Osteocyte (in vitro differentiated cells): ENCODE data around the gene ZNF687. TPM values are rescaled to one million over a fixed set of nuclear protein-coding genes. Genes with fewer than 3 reads are reported as not detected.
"Not testable (repeated sequence)": the region's sequence is repeated elsewhere in the genome, so short reads cannot be mapped to it uniquely, and the experiment has no call there.

Experiments
- DNase-seq: peaks from one replicate; pipeline ENCODE4 v3.0.0; 2021; ENCODE audit warnings: mixed read lengths; ENCODE audit not compliant: unreplicated experiment; ENCODE audit errors: extremely low spot score
- H3K27ac Mint-ChIP-seq: one replicate; pipeline ENCODE4 v1.8.0; 2021; ENCODE audit warnings: mild to moderate bottlenecking, mixed read lengths; ENCODE audit not compliant: unreplicated experiment
- H3K27me3 Mint-ChIP-seq: one replicate; pipeline ENCODE4 v1.8.0; 2021; ENCODE audit warnings: mixed read lengths; ENCODE audit not compliant: unreplicated experiment
- H3K36me3 Mint-ChIP-seq: one replicate; pipeline ENCODE4 v1.8.0; 2021; ENCODE audit warnings: mixed read lengths; ENCODE audit not compliant: unreplicated experiment
- H3K4me1 Mint-ChIP-seq: one replicate; pipeline ENCODE4 v1.8.0; 2021; ENCODE audit warnings: mixed read lengths; ENCODE audit not compliant: unreplicated experiment
- H3K4me3 Mint-ChIP-seq: one replicate; pipeline ENCODE4 v1.8.0; 2021; ENCODE audit warnings: mild to moderate bottlenecking, moderate library complexity, mixed read lengths; ENCODE audit not compliant: unreplicated experiment
- H3K9me3 Mint-ChIP-seq: one replicate; pipeline ENCODE4 v1.8.0; 2021; ENCODE audit warnings: mixed read lengths; ENCODE audit not compliant: unreplicated experiment
- total RNA-seq: library from RNA; stranded (reverse); gene quantifications from 2 replicates; pipeline ENCODE4 v1.2.1, GENCODE V29; 2021
- TF ChIP-seq, protein P1 (sequence below): fragments of 200-600 bp; sonication (generic); IDR thresholded peaks from 2 replicates; pipeline ENCODE4 v1.5.0; 2021; ENCODE audit warnings: antibody characterized with exemption, mild to moderate bottlenecking, moderate library complexity

The ZNF687 gene
- total RNA-seq, 1 donor from 2014 or later = 25.9 TPM

DNA sequence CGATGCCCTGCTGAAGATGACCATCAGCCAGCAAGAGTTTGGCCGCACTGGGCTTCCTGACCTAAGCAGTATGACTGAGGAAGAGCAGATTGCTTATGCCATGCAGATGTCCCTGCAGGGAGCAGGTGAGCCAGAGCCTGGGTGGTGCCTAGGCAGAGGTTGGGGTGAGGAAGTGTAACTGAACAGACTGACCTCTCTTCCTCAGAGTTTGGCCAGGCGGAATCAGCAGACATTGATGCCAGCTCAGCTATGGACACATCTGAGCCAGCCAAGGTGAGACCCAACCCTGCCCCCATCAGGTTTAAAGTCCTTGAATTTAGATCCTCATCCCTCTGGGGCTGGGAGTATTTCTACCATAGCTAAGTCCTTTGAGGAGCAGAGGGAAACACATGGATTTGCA, 15.8 kb upstream of the ZNF687 start:
- peaks cover 45% of the 10 kb centered on the region for H3K36me3 Mint-ChIP-seq
- no peak overlapping the region for H3K4me3 Mint-ChIP-seq
- H3K27ac Mint-ChIP-seq = no peak overlapping the region
- H3K9me3 Mint-ChIP-seq = no peaks in the 10 kb centered on the region
- no peak for DNase-seq
- TF ChIP-seq, protein P1, sequence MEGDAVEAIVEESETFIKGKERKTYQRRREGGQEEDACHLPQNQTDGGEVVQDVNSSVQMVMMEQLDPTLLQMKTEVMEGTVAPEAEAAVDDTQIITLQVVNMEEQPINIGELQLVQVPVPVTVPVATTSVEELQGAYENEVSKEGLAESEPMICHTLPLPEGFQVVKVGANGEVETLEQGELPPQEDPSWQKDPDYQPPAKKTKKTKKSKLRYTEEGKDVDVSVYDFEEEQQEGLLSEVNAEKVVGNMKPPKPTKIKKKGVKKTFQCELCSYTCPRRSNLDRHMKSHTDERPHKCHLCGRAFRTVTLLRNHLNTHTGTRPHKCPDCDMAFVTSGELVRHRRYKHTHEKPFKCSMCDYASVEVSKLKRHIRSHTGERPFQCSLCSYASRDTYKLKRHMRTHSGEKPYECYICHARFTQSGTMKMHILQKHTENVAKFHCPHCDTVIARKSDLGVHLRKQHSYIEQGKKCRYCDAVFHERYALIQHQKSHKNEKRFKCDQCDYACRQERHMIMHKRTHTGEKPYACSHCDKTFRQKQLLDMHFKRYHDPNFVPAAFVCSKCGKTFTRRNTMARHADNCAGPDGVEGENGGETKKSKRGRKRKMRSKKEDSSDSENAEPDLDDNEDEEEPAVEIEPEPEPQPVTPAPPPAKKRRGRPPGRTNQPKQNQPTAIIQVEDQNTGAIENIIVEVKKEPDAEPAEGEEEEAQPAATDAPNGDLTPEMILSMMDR = no peak
- no peaks in the 10 kb centered on the region for H3K27me3 Mint-ChIP-seq
- no peaks in the 10 kb centered on the region for H3K4me1 Mint-ChIP-seq

DNA sequence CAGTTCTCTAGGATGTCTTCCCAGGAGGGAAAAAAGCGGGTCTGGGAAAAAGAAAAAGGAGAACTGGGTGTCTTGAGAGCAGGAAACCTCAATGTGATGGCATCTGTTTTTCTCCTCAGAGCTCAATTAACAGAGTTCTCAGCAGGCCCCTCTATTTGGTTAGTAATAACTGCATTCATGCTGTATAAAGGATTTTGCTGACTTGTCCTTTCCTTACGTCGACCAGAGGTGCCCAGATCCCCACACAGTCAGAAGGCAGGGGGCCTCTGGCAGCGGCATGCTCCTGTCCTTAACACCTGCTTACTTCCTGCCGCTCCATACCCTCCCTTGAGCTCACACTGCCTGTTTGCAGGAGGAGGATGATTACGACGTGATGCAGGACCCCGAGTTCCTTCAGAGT, 15.3 kb upstream of the ZNF687 start:
- TF ChIP-seq, protein P1 = no peak
- H3K27me3 Mint-ChIP-seq = no peaks in the 10 kb centered on the region
- H3K9me3 Mint-ChIP-seq = no peaks in the 10 kb centered on the region
- H3K27ac Mint-ChIP-seq = no peak overlapping the region
- H3K4me1 Mint-ChIP-seq = no peaks in the 10 kb centered on the region
- no peak for DNase-seq
- peaks cover 49% of the 10 kb centered on the region for H3K36me3 Mint-ChIP-seq
- no peak overlapping the region for H3K4me3 Mint-ChIP-seq

DNA sequence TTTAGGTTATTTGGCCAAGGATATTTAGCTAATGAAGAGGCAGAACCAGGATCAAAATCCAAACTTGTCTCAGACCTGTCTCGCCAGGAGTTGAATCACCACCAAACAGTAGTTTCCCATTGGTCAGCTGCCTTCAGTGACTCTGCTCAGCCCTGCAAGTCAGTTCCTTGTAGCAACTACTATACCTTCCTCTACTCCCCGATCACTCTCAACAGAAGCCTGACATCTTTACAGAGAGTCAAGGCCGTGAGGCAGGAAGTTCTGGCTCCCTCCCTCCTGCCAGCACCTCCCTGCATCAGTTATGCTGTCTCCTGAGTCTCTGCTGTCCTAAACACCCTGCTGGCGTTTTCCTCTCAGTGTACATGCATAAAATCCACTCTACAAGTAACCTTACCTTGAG, 14.3 kb upstream of the ZNF687 start:
- no peaks in the 10 kb centered on the region for H3K4me1 Mint-ChIP-seq
- H3K27me3 Mint-ChIP-seq = no peaks in the 10 kb centered on the region
- H3K27ac Mint-ChIP-seq = no peak overlapping the region
- no peak for DNase-seq
- no peaks in the 10 kb centered on the region for H3K9me3 Mint-ChIP-seq
- TF ChIP-seq, protein P1 = no peak
- H3K4me3 Mint-ChIP-seq = no peak overlapping the region
- peaks cover 51% of the 10 kb centered on the region for H3K36me3 Mint-ChIP-seq

DNA sequence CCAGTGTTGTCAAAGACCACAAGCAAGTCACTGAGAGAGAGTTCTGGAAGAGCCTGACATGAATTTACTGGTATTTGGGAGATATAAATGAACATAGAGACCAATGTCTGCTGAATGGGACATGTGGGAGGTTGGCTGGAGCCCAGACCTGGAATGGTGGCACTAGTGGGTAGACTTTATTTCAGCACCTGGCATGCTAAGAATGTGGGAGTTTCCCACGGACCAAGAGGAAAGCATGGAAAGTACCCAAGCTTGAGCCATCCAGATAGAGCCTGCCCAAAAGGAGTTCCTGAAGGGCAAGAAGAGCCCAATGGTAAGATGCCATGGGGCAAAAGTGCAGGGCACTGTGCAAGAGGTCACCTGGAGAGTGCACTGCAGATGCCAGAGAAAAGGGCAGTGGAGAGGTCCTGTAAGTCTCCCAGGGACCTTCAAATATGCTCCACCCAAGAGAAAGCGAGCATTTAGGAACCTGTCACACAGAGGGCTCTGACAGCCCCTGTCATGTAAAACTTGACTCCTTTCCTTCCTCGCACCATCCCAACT, 8.1 kb upstream of the ZNF687 start:
- no peak overlapping the region for H3K27ac Mint-ChIP-seq
- peaks cover 16% of the 10 kb centered on the region for H3K36me3 Mint-ChIP-seq
- H3K4me1 Mint-ChIP-seq = no peaks in the 10 kb centered on the region
- no peak for DNase-seq
- no peaks in the 10 kb centered on the region for H3K9me3 Mint-ChIP-seq
- TF ChIP-seq, protein P1 = no peak
- no peak overlapping the region for H3K4me3 Mint-ChIP-seq
- peaks cover 5% of the 10 kb centered on the region for H3K27me3 Mint-ChIP-seq

DNA sequence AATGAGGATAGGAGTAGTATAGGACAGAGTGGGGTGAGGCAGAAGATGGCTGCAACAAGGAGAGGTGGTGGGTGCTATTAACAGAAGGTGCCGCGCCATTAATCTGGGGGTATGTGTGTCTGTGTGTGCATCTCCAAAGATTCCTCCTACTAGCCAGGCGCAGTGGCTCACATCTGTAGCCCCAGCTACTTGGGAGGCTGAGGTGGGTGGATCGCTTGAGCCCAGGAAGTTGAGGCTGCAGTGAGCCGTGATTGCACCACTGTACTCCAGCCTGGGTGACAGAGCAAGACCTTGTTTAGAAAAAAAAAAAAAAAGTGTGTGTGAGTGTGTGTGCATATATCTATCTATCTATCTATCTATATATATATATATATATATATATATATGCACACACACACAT, 6.8 kb upstream of the ZNF687 start:
- not testable (repeated sequence) for DNase-seq, H3K4me1 Mint-ChIP-seq, H3K9me3 Mint-ChIP-seq, H3K27ac Mint-ChIP-seq, H3K27me3 Mint-ChIP-seq, H3K4me3 Mint-ChIP-seq
- H3K36me3 Mint-ChIP-seq = peaks cover 12% of the 10 kb centered on the region

DNA sequence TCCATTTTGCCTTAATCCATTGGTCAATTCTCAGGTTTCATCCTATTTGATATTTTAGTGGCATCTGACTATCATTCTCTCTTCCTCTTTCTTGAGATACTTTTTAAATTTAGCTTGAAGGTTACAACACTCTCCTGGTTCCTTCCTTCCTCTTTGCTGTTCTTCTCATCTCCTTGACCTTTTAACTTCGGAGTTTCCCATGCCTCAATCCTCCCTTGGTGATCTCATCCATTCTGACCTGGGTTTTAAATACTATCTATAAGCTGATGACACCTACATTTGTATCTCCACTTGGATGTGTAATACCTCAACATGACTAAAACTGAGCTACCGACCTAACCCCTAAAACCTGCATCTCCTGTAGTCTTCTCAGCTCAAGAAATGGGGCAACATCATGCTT, 4.8 kb upstream of the ZNF687 start:
- H3K9me3 Mint-ChIP-seq = no peaks in the 10 kb centered on the region
- TF ChIP-seq, protein P1 = no peak
- H3K4me3 Mint-ChIP-seq = no peak overlapping the region
- no peak for DNase-seq
- peaks cover 5% of the 10 kb centered on the region for H3K36me3 Mint-ChIP-seq
- no peak overlapping the region for H3K27ac Mint-ChIP-seq
- peaks cover 5% of the 10 kb centered on the region for H3K27me3 Mint-ChIP-seq
- H3K4me1 Mint-ChIP-seq = peaks cover 5% of the 10 kb centered on the region
